ENCODE results near the gene MT1F.

Gene MT1F

GRCh38 chr16:56701534-56701933 lies 43.8 kb downstream of the MT1F start:
- no peak for DNase-seq

- no peak for DNase-seq
Measured at GRCh38 chr16:56702836-56703235, 45.1 kb downstream of the MT1F start.

Data from NCI-H1930 (cell line).